GM03348 (cell line): ENCODE data around the gene CFAP61.

Experiments
- DNase-seq: peaks from one replicate; pipeline ENCODE4 v3.0.0; 2012; ENCODE audit warnings: low spot score

The CFAP61 gene

GRCh38 chr20:20365480-20366161 lies 313.3 kb downstream of the CFAP61 start:
- DNase-seq, result no peak

DNA sequence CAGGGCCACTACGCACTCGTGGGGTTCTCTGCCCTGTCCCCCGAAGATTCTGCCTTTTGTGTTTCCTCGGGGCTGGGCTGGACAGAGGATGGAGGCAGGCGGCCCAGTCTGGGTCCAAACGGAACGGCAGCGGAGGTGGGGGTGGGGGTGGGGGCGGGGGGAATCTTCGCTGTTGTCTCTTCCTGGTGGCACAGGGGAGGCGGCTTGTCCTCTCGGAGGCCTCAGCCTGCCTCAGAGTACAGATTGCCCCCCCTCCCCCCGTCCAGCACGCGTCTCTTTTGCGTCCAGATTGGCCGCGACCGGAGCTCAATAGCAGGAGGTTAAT lies 314.2 kb downstream of the CFAP61 start:
- DNase-seq, result no peak

DNA sequence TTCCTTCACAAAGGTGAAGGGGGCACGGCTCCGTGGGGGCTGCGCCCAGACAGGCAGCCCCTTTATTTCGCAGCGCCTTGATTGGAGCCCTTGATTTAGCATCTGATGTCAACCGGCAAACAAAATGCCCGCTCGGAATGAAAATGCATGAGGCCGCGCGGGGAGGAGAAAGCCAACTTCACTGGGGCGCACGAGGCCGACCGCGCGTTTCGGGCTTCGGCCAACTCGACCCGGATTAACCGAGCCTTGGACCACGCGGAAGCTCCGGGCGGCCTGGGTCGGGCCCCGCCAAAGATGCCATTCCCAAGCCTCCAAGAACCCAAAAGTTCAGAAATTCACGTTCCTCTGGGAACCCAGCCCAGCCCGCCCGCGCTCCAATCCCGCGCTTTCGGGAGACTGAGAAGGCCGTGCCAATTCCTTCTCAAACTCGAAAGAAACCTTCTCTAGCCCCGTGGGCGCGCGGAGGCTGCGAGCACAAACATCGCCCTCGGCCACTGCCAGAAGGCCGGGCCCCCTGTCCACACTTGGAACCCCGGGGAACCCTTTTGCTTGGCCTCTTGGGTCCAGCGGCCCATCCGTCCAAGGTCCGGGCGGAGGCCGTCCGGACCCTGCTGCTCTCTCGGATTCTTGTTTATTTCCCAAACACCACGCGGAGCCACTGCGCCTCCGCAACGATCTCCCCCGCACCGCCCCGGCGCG lies 314.7 kb downstream of the CFAP61 start:
- no peak for DNase-seq

GRCh38 chr20:20367575-20368417 lies 315.5 kb downstream of the CFAP61 start, which contains the start of gene INSM1:
Gene INSM1, plus strand, starts transcription at chr20:20368104. Its CDS starts 164 bp downstream, at chr20:20368268.
- no peak for DNase-seq

GRCh38 chr20:20368418-20369249 lies 316.3 kb downstream of the CFAP61 start:
- no peak for DNase-seq

DNA sequence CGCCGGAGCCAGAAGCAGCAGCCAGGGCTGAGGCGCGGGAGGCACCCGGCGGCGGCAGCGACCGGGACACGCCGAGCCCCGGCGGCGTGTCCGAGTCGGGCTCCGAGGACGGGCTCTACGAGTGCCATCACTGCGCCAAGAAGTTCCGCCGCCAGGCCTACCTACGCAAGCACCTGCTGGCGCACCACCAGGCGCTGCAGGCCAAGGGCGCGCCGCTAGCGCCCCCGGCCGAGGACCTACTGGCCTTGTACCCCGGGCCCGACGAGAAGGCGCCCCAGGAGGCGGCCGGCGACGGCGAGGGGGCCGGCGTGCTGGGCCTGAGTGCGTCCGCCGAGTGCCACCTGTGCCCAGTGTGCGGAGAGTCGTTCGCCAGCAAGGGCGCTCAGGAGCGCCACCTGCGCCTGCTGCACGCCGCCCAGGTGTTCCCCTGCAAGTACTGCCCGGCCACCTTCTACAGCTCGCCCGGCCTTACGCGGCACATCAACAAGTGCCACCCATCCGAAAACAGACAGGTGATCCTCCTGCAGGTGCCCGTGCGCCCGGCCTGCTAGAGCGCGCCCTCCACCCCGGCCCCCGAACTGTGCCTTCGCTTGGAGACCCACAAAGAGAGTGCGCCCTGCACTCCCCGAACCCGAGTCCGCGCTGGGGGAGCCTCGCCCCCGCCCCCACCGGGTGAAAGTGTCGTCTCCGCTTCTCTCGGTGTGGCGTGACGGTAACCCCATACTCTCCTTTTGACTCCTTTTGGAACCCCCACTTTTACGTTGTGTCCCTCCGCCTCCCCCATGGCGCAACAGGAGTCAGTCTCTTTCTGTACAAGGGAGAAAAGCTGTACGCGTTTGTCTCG lies 317.1 kb downstream of the CFAP61 start:
- no peak for DNase-seq

DNA sequence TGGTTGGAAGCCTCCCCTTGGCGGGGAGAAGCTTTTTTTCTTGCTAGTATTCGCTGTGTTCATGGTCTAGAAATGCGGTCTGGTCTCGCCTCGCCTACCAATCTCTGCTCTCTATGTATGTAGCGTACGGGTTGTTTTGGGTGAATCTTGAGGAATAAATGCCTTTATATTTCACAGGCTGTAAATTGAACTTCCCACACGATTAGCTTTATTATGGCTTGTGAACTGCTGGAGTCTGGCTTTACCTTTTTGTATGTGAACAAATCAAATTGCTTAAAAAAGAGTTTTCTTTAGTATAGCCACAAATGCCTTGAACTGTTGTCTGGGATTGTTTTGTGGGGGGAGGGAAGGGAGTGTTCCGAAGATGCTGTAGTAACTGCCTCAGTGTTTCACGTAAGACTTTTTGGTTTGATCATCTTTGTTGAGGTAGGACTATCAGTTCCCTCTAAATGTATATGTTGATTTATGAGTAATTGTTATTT lies 317.8 kb downstream of the CFAP61 start:
- DNase-seq, result no peak

DNA sequence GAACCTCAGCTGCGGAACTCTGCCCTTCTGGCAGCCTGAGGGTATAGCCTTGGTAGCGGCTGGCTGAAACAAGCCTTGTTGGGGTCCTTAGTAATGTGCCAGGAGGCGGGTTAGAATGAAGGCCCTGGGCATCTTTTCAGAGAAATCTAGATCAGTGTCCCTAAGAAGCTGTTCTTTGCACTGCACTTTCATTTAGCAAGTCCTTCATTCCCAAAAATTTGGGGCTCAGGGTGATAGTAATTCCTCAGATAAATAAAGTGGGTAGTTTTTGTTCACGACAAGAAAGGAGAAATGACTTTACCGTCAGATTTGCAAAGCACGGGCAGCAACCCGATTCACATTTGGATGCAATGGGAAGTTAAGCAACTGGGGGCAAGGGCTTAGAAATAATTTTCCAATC lies 318.8 kb downstream of the CFAP61 start:
- DNase-seq, result no peak

GRCh38 chr20:20371681-20372080 lies 319.3 kb downstream of the CFAP61 start:
- no peak for DNase-seq

DNA sequence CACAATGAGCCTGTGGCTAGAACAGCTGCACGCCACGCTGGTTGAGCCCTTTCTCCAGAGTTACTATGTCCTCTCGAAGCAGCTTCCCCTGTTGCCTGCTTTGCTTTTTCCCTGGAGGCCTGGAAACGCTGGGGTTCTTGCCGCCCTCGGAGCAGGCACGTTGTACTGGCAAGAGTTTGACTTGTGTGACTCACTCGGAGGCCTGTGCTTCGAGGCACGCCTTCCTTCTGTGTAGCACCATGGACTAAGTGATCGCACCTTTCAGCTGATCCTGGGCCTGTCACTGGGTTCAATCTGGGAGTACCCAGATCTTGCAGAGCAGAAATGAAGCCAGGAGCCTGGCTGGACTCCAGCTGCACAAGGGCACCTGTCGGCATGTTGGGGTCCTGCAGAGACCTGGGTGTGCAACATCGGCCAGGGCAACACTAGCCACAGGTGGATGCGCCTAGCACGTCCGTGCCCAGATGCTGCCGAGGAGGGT lies 320.8 kb downstream of the CFAP61 start:
- peak; percentile 65 for DNase-seq

DNA sequence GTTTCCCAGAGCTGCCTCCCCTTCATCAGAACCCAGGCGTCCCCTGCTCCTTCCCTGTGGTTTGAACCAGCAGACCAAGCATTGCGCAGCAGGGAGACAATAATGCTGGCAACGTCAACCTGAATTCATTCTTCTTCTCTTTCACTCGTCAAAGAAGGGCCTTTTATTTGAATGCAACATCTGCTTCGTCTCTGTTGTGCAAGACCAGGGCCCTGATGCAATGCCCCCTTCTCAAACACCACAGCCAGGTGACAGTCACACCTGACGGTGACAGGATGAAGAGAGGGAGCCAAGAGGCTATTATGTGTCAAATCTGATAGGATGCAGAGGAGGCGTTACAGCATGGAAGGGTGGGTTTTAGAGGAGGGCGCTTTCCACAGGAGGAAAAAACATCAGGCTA lies 323.5 kb downstream of the CFAP61 start:
- no peak for DNase-seq

DNA sequence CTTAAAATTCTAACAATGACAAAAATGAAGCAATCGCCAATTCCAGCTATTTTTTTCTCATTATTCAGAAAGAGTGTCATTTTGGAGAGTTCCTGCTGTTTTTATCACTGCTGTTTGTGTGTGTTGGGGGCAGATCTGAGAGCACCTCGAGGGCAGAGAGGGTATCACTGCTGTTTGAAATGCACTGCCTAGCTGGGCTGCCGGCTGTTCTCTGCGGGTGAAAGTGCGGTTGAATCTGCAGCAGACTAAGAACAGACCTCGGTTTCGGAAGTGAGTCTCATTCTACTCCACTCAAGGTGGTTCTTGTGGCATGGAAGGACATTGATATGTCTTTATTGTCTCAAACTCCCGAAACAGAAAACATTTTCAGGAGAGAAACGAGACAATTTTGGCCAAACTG lies 333.9 kb downstream of the CFAP61 start:
- DNase-seq, result no peak

- no peak for DNase-seq
Observed at GRCh38 chr20:20390393-20390792, 338.1 kb downstream of the CFAP61 start.

DNA sequence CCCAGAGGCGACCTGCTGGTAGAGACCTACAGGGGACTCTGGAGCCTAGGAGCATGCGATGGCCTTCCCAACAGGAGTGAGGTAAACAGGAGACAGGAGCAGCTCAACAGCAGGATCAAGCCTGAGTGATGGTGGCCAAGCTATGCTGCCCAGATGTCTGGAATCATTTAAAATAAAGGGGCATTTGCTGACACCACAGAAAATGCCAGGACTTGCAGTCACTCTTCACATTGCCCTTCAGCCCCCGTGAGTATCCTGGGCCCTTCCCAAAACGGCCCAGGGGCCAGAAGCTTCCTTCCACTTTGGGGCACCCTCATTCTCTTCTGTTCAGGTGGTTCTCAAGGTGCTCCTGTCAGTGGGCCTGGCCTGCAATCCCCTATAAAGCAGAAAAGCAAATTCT lies 338.8 kb downstream of the CFAP61 start:
- no peak for DNase-seq

DNA sequence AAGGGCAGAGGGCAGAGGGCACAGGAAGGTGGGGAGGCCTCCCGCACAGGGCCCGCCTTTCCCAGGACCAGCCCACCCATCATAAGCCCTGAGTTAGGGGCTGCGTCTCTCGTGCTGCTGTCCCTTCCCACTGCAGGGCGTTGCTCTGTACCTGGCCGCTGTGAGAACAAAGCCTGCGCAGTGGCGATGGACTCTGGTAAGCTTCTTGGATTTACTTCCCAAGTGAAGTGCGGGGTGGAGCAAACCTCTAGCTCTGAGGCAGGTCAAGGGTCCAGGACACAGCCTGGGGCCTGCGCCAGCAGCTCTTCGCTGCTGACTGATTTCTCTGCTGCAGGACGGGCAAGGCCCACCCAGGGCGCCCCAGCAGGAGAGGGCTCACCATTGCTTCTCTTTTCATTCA lies 339.4 kb downstream of the CFAP61 start:
- no peak for DNase-seq

DNA sequence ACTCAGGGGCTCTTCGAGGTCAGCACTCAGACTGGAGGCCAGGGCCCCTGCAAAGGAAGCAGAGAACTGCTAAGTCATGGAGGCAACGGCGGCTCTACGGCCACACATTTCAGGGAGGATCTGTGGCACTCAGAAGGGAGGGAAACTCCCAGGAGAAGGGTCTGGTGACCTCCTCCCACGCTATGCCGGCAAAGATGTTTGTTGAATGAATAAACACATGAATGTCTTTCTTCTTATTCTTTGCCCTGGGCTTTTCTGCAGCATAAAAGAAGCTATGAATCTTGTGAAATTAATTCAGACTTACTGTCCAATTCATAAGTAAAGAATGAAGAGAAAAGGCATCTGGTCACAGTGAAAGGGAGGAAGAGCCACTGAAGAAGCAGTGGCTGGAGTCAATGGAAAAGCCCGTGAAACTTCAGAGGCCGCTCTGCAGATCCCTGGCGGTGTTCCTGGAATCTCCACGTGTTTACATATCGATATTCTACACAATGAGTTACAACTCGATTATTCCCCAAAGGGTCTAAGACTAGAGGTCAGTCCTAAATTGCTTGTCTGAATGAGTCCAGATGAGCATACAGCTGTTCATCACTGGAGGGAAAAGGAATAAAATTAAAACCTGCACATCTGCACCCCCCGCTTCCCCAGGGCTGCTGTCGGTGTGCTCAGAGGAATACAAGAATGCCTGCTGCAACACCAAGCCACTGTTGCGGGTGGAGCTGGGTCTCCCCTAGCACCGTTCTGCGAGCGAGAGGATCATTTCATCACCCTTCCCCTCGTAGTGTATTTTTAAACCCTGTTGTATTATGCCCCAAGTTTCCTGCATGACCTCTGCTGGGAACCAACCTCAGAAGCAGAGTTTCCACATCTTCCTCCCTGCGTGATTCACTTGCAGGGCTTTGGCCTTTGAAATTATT lies 341.1 kb downstream of the CFAP61 start:
- no peak for DNase-seq

DNA sequence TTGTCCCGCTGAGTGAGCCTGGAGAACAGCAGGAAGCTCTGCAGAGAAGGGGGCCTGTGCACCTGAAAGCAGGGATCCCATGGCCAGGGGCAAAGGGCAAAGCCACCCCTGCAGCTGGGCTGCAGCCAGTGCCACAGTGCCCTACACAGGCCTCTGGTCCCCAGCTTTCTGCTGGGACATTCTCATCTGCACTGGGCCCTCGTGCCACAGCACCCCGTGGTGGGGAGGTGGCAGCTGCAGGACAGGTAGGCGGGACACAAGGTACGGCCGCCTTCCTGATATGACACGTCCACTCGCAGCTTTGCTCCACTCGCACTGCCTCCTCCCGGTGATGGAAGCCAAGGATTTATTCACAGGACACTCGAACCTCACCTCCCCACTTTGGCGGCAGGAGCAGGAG lies 342.8 kb downstream of the CFAP61 start:
- no peak for DNase-seq

DNA sequence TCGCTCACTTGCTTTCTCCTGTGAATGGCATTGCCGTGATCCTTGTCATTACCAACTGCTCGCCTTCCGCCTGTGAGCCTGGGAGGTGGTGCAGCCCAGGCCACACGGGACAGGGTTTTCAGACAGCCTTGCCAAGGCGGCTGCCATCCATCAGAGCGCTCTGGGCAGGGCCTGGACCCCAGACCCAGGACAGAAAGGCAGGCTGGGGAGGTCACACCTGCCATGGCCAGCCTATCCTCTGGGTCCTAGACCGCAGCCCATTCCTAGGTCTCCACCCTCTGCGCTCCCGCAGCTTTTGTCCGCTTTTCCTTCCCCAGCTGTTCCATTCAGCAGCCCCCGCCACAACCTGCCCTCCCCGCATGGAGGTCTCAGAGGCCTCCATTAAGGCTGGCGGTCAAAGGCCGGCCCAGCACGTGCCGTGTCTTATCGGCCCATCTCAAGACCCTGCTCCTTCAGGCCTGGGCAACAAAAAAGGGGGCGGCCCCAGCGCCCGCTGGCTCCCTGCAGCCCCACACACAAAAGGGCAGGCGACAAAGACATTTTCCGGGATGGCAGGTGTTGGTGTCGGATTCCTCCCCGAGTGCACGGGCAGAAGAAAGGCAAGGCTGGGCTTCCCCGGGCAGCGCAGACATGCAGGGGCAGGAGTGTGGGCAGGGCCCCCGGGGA lies 343.7 kb downstream of the CFAP61 start:
- no peak for DNase-seq

DNA sequence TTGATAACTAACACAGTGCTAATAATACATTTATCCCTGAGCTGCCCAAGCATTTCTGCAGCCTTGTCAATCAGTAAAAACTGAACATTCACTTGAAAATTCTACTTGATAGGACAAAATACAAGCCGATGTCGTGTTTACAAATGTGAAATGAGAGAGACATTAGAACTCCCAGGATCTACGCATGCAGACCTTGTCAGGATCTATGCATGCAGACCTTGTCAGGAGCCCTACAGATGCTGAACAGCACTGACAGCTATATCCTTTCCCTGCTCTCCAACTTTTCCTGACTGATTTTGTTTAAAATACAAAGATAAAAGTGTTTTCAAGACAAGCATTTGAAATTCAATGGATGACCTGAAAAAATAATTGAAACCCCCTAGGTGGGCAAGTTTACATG lies 344.5 kb downstream of the CFAP61 start:
- no peak for DNase-seq
